Activated CD4-positive, alpha-beta T cell treated with anti-CD3 and anti-CD28 coated beads, Interleukin-2, amount 50 U/mL, for 1 hour (primary cell): Measurements from ENCODE around the gene LEKR1.

Experiments used
- DNase-seq: peaks from one replicate; pipeline ENCODE4 v3.0.0-alpha.2; 2020

Gene LEKR1

DNA sequence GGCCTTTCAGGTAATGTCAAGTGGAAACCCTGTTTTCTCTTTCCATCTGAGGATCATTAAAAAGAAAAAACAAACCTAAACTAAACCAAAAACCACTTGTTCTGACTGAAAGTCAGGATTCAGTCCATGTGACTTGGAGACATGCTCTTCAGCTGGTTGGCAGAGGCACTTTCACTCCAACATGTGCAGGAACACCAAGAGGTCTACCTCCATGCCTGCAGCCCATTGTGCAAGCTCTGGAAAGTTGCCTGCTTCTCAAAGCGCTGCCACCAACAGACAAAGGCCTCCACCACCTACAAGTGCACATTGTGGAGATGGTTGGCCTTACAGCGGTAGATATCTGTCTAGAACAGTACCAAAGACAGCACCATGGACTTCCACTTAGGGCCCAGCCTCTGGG is 161.8 kb downstream of the LEKR1 start:
- DNase-seq = no peak

DNA sequence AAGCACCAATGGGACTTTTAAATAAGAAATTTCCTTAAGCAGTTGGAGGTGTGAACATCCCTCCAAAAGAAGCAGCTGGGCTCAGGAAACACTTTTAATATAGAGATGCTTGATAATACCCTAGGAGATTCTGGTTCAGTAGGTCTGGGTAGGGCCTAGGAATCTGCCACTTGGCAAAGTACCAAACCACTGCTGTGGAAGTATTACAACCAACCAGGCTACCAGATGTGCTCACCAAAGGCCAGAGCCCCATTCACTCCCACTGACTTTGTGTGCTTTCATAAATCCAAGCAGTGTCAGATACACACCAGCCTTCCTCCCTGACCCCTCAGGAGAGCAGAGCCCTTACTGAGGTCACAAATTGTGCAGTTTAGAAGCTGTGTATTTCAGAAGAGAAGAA is 171.2 kb downstream of the LEKR1 start:
- no peak for DNase-seq

DNA sequence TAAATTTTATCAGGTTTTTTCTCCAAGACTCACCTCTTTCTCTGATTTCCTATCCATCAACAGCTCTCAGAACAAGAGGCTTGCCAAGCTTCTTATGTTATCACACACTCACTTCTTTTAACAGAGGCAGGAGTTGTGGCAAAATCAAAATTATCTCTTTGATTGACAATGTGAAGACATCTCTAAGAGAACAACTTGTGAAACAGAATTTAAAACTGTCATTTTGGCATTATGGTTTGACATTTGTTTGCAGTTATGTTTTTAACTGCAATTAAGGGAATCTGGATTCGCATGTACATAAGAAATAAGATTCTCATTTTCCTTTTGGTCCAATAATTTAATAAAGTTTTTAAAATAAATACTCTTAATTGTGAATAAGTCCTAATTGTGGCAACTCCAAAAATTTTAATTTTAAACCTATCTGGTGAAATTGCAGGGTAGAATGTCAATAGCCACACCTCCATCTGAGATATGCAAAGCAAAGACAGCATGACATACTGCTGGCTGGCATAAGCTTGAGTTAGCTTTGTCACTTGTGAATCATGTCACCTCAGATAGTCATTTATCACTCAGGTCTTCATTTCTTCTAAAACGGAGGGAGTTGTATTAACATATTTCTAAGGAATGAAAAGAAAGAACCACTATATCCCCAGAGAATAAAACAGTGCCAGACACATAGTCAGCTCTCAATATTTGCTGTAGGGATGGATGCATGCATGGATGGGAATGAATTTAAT is 175.2 kb downstream of the LEKR1 start:
- DNase-seq = no peak

DNA sequence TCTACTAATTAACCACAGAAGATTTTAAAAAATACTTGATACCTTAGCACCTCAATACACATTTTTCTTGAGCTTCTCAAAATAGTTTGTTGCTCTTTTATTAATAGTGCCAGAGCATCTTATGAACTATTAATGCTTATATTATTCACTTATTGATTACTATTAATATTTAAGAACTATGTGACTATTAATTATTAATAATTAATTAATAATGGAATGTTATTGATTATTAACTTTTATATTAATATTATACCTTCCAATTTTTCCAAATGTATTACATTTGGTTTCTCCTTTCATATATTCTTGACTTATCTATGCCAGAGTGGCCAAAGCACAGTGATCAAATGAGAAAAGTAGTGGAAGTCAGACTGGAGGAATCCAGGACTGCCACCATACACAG is 195.5 kb downstream of the LEKR1 start:
- no peak for DNase-seq

DNA sequence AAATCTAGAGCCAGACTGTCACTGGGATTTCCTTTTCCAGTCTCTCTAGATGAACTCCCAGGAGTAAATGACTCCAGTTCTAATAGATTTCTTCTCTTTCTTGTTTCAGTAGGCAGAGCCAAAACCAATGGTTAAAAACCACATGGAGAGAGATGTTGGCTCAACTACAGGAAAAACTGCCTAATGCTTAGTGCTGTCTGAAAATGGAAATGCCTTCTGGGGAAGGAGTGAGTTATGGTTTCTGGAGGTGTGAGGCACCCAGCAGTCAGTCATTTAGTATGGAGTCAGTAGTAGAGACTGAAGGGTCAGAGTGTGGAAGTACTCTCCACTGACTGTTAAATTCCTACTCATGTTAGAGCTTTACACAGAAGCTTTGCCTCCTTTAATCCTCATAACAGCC is 197.1 kb downstream of the LEKR1 start:
- no peak for DNase-seq

DNA sequence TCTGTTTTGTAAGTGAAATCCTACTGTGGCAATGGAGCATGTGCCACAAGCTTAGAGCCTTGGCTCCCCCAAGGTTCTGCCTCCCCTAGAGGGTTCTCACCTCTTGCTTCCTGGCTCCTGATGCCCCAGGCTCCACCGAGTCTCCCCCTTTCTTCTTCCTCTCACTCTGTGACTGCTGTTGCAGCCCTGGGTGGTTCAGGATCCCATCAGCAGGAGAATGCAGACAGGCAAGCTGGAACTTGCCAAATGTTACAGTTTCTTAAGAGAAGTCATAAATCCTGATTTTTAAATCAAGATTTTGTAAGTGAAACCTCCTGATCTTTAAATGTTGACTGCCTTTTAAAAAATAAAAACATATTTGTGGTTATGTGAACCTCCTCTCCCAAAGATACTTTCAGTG is 199.9 kb downstream of the LEKR1 start:
- no peak for DNase-seq

DNA sequence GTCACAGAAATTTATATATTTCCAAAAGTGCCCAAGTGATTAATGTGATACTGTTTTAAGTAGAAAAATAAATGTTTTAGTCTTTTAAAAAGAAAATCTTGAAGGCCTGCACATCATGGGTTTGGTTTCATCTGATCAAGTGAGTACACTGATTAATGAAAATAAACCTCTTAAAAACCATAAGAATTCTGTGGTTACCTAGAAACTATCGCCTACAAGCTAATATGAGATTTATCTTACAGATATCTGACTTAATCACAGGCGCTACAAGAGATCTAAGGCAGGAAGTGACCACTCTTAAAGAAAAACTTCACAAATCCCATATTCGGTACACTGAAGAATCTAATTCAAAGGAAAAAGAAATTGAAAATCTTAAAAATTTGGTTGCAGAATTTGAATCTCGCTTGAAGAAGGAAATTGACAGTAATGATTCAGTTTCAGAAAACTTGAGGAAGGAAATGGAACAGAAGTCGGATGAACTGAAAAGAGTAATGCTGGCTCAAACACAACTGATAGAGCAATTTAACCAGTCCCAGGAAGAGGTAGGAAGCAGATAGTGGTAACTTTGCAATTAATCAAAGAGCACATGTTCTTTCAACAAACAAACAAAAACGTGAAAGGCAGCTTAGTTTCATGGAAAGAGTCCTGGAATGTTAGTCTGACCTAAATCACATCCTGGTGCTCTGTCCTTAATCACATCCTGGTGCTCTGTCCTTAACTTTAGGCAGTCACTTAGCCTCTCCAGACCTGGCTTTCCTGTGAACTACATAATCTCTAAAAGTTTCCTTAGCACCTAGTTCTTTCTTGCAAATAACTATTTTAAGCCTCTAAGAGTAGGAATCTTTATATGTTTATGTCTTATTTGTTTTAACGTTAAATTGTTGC is 201.9 kb downstream of the LEKR1 start:
- DNase-seq = no peak

DNA sequence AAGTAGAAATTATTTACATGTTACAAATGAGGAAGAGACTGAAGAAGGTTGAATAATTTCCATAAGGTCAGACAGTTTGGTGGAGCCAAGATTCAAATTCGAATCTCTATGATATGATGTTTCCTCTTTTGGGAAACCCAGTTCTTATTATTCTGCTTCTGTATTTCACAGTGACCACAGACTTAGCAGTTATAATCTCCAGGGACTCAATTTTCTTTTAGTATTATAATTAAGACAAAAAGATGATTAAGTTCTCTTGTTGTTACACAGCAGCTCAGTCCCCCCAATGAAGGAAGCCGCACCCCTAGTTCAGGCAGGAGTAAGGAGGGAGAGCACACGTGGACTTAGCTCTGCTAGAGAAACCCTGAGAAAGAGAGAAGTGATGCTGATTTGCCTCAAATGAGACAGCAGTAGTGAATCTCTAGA is 203.2 kb downstream of the LEKR1 start:
- DNase-seq = no peak

DNA sequence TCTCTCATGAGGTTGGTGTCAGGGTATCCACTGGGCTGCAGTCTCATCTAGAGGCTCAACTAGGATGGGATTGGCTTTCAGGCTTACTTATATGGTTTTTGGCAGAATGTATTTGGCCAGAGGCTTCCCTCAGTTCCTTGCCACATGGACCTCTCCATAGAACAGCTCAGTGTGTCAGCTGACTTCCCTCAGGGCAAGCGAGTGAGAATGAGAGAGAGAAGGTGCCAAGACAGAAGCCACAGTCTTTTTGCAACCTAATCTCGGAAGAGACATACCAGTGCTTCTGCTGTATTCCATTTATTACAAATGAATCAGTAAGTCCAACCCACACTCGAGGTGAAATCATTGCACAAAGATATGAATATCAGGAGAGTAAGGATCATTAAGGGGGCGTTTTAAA is 204.6 kb downstream of the LEKR1 start:
- DNase-seq = no peak

DNA sequence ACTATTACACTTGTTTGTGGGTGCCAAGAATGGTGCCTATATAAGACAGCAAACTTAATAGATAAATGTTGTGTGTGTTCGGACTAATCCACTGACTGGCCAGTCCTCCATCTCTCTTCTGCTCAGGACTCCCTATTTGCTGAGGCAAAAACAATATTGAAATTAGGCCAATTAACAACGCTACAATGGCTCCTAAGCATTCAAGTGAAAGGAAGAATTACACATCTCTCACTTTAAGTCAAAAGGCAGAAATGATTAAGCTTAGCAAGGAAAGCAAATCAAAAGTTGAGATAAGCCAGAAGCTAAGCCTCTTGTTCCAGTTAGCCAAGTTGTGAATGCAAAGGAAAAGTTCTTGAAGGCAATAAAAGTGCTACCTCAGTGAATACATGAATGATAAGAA is 206.8 kb downstream of the LEKR1 start:
- no peak for DNase-seq

DNA sequence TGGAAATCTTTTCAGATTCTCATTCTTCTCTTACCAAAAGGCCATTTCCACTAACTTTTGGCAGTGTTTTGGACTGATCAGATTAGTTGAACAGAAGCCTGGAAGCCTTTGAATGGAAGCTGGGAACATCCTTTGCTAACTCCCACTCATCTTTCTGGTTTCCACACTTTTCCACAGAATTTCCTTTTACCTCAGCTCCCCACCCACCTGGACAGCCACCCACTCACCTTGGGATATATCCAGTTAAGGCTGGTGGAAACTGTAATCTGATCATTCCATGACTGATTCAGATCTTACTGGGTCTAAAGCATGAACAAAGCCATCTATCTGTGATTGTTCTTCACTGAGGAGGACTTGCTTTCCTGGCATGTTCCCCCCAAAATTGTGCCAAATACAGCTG is 214.3 kb downstream of the LEKR1 start:
- no peak for DNase-seq

DNA sequence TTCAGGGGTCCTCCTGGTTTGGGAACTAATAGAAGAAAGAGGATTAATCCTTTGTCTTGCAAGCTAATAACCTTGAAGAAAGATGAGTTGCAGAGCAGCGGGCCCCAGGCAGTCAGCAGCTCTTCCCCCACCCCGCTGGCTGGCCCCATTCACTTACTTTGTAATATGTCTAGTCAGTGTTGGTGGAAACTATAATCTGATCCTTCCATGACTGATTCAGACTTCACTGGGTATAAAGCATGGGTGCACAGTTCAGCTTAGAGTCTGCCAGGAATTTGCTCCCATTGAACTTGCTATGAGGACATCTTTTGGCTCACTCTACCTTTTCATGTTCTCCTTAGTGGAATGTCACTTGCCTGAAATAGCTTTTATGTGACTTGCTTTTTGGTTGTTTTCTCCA is 216.1 kb downstream of the LEKR1 start:
- DNase-seq = no peak

DNA sequence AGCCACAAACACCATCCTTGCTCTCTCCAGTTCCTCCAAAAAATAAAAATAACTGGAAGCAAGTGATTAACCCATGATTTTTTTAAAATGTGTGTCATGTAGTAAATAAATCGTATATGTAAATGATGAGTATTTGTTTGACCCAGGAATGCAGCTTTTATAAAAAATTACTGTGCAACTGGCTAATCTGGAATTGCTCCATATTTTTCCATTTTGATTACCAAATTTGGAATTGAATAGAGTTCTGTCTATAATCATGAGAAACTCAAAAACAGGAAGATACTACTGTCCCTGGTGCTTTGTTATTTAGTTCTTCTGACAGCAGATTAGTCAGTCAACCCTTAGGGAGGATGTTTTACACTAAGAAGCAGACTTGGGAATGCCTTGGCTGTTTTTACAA is 217.6 kb downstream of the LEKR1 start:
- DNase-seq = no peak

DNA sequence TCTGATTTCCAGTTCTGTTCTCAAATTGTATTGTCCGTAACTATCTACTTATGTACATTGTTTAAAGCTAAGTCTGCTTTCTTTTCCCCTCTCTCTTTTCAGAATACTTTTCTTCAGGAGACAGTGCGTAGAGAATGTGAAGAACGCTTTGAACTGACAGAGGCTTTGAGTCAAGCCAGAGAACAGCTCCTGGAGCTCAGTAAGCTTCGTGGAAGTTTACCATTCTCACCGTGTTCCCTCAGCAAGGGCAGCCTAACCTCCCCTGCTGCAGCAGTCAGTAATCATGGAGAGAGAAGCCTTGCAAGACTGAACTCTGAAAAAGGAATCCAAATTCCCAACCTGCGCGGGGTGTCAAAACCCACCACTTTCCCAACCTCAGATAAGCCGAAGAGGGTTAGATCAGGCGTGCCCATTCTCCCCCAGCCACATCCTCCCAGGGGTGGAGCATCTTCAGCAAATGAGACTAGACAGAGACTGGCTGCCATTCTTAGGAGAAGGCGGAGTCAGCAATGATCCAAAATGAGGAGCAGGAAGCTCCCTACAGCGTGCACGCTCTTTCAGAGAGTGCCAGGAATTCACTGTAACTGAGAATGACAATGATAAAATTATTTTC is 219.2 kb downstream of the LEKR1 start:
- no peak for DNase-seq

DNA sequence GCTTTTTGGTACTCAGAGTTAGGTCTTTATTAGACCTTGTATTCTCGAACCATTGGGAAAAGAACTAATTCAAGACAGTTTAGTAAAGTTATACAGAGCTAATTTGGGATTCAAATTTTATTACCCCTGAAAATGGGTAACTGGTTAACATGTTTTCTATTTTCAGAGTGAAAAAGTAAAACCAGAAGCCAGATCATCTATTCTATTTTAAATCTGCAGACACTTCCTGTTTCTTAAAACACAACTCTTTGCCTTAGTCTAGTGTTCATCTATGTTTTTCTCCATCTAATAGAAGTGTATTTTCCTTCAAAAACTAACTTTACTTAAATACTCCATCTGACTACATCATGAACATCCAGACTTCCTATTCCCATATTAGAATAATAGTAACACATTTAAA is 220.4 kb downstream of the LEKR1 start:
- no peak for DNase-seq

DNA sequence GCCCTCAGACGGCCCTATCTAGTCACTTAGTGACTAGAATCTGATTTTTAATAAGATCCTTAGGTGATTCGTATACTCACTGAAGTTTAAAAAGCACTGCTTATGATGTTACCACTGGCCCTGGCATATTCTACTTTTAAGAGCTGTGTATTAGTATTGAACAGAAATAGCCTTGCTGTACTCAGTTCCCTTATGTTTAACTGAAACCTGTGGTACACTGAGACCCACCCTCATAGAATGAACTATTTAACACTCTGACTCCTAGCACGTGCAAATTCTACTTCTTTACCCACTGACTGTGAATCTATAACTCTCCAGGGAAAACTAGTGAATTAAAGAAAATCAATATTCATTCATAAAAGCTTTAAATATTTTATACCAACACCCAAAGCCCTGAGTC is 224.9 kb downstream of the LEKR1 start:
- no peak for DNase-seq

DNA sequence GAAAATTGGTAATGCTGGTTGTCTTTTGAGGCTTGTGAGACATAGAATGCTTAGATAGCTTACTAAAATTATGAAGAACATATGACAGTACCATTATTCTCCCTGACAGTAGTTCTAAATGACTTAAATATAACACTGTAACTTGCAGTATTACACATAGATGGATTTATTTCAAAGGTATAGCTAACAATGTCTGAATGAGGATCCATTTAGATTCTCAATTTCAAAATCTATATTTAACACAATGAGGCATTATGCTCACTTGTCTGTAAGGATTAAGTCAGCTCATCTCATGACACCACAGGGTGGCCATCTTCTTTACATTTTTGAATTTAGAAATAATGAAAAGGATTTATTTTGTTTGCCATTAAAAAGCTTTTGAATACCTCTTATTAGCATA is 225.4 kb downstream of the LEKR1 start:
- no peak for DNase-seq

DNA sequence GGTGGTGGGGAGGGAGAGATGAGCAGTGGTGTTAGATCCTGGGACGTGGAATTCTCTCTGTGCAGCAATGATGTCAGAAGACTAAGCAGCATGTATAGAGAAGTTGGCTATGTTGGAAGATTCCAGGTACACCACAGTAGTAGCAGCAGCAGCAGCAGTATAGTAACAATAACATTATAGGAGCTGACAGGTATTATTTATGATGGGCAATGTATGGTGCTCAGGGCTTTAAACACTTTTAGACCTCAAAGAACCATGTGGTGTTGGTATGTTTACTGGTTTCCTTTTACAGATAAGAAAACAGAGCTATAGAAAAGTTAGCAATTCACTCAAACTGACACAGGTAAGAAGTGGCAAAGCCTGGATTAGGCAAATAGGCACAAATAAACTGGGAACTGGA is 229.9 kb downstream of the LEKR1 start:
- DNase-seq = no peak

DNA sequence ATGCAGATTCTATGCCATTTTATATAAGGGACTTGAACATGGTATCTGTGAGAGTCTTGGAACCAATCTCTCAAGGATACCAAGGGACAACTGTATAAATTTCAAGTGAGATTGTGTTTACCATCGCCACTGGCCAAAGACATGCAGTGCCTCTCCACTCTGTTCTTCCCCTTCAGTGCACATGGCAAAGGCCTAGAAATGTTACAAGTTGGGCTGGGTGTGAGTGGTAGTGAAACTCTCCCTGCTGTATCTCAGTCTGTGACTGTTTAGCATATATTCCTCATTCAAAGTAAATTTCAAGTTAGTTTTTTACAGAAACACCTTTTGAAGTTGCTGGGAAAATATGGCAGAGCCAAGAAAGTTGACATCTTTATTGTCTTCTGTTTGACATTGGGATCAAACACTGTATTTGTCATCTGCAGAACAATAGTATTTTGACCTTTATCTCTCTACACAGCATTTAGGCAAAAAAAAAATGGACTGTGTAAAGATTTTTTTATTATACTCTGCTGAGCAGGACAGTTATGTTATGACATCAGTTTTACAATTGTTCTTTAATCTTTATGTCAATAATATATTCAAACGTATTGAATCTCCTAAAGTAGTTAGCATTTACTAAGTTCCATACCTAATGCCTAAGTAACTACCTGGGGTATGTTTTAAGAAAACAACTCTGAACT is 232.4 kb downstream of the LEKR1 start:
- DNase-seq = no peak

DNA sequence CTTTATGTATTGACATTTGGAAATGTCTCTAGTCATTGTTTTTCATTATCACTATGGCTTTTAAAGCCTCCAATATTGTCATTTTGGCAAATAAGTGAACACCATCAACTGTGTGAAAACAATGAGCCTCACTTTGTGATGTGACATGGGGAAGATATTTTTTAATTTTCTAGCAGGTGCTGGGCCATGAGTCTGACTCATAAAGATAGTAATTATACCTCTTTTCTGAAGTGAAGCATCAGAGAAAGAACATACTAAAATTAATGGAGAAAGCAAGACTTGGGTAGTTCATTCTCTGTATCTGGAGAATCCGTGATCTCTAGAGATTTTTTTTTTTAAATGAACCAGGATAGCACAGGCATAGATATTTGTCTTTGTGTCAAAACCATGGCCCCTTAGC is 233.0 kb downstream of the LEKR1 start:
- no peak for DNase-seq

DNA sequence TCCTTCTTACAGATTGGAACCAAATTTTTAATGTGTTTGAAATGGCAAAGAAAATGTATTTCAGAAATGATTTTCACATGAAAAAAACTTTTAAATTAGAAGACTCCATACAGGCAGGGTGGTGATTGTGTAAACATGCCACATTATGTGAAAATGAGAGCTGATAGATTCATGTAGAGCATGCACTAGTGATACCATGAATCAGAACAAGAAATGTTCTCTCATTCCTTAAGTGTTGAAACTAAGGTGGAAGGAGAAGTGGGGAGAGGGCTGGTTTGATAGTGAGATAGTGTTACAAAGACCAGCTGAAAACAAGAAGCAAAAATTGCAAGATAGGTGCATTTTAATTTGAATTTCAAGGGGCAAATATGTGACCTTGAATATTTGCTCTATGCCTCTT is 233.5 kb downstream of the LEKR1 start:
- DNase-seq = no peak

DNA sequence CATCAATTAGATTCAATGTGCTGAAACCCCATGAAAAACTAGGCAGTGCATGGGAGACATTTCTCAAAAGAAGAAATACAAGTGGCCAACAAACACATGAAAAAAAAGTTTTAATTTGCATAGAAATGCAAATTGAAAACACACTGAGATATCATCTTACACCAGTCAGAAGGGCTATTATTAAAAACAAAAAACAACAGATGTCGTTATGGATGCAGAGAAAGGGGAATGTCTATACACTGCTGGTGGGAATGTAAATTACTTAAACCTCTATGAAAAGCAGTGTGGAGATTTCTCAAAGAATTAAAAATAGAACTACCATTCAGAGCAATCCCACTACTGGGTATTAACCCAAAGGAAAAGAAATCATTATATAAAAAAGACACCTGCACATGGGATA is 235.1 kb downstream of the LEKR1 start:
- no peak for DNase-seq

DNA sequence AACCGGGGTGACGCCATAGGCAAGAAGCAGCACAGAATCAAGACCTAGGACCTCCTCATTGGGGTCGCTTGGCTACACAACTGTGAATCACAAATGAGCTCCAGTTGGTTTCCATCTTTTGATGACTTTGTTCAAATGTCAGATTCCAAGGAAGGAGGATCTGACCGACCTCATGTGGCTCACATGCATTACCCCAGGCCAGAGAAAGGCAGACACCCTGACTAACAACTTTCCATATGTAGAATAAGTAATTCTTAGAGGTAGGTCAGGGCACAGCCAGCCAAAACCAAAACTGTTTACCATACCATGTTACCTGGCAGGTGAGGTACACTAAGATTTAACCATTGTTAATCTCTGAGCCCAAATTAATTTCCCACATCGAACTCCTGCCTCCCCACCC is 237.3 kb downstream of the LEKR1 start:
- no peak for DNase-seq

DNA sequence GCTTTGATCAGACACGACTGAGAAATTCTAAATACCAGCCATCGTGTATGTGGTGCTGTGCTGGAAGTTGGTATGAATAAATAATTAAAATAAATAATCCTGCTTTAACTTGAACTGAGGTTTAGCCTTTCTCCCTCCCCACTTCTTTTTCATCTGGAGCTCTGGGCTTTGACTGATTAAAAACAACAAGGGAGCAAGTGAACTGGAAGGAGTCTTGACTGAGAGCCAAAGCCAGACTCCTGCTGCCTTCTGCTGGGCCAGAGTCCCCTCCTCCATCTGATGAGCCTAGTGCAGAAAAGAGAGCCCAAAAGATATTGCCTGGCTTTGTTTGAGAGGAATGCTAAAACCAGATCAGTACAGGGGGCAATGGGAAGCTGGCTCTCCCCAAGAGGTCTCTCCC is 237.8 kb downstream of the LEKR1 start:
- DNase-seq = no peak
